GM23248 (cell line): ENCODE data around the gene PSMD12.

Source experiments
- EZH2 ChIP-seq: fragments of 200-600 bp; sonication (generic); IDR thresholded peaks from 2 replicates; pipeline ENCODE4 v1.6.1; 2018; ENCODE audit warnings: antibody characterized with exemption, mild to moderate bottlenecking; ENCODE audit not compliant: insufficient read depth, poor library complexity, severe bottlenecking
- EZH2phosphoT487 ChIP-seq: fragments of 200-600 bp; sonication (generic); IDR thresholded peaks from 2 replicates; pipeline ENCODE4 v1.6.1; 2018; ENCODE audit warnings: antibody characterized with exemption, moderate library complexity, mild to moderate bottlenecking, low read depth; ENCODE audit not compliant: insufficient read depth

DNA sequence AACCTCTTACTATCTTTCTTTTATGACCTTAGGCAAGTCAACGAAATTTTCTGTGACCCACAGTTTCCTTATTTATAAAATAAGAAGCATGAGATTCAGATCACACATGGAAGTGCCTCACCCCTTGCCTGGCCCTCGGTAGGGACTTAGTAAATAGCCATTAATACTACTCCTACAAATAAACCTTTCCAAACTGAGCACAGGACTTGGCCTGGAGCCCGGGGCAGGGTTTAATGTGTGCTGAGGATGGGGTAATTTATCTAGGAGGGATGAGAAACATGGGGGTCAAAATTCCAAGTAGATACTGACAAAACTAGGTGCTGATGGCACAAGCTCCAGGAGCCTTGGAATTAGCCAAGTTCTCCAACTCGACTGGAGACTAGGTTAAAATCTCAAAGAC, 45.7 kb upstream of the PSMD12 start:
- TF ChIP-seq EZH2 = no peak
- TF ChIP-seq EZH2phosphoT487 = no peak
